AG08395 (cell line): ENCODE results near the gene ACER2.

Experiments used
- DNase-seq: peaks from one replicate; pipeline ENCODE4 v3.0.0; 2012; ENCODE audit warnings: mixed read lengths, low spot score

The ACER2 gene

GRCh38 chr9:19456426-19456825 is 47.6 kb downstream of the ACER2 start:
- no peak for DNase-seq

- peak; percentile 89 for DNase-seq
Measured at GRCh38 chr9:19456996-19457692, 48.3 kb downstream of the ACER2 start.

- no peak for DNase-seq
Measured at GRCh38 chr9:19457693-19458009, 48.8 kb downstream of the ACER2 start.

- DNase-seq, result no peak
Measured at GRCh38 chr9:19460243-19460642, 51.4 kb downstream of the ACER2 start.

- no peak for DNase-seq
Measured at GRCh38 chr9:19461135-19461534, 52.3 kb downstream of the ACER2 start.

- DNase-seq, result no peak
Measured at GRCh38 chr9:19464061-19464763, 55.4 kb downstream of the ACER2 start.

- DNase-seq, result peak; percentile 87
Measured at GRCh38 chr9:19464764-19465585, 56.2 kb downstream of the ACER2 start.

- DNase-seq, result no peak
Measured at GRCh38 chr9:19465586-19466279, 56.9 kb downstream of the ACER2 start.

- no peak for DNase-seq
Measured at GRCh38 chr9:19466280-19466639, 57.5 kb downstream of the ACER2 start.

GRCh38 chr9:19469271-19469670 is 60.5 kb downstream of the ACER2 start:
- no peak for DNase-seq

GRCh38 chr9:19470567-19470966 is 61.8 kb downstream of the ACER2 start:
- DNase-seq, result no peak

- no peak for DNase-seq
Measured at GRCh38 chr9:19470981-19471650, 62.3 kb downstream of the ACER2 start.

- DNase-seq, result peak; percentile 73
Measured at GRCh38 chr9:19471737-19472648, 63.2 kb downstream of the ACER2 start.

GRCh38 chr9:19473605-19474004 is 64.8 kb downstream of the ACER2 start:
- DNase-seq, result no peak

- no peak for DNase-seq
Measured at GRCh38 chr9:19479874-19480273, 71.1 kb downstream of the ACER2 start.

- no peak for DNase-seq
Measured at GRCh38 chr9:19480345-19480744, 71.5 kb downstream of the ACER2 start.

GRCh38 chr9:19481121-19481870 is 72.5 kb downstream of the ACER2 start:
- DNase-seq, result no peak

GRCh38 chr9:19481971-19482404 is 73.2 kb downstream of the ACER2 start:
- no peak for DNase-seq

GRCh38 chr9:19484699-19485098 is 75.9 kb downstream of the ACER2 start:
- no peak for DNase-seq

- DNase-seq, result no peak
Measured at GRCh38 chr9:19485193-19485592, 76.4 kb downstream of the ACER2 start.
